WERI-Rb-1 (cell line): ENCODE measurements around the gene TACC3.

Experiments
- DNase-seq: peaks from one replicate; pipeline ENCODE4 v3.0.0-alpha.2; 2020
- H3K27ac ChIP-seq: fragments of 250-450 bp; sonication (Bioruptor Pico); 2 replicates; pipeline ENCODE4 v1.5.1; 2020; ENCODE audit warnings: mild to moderate bottlenecking, moderate library complexity
- H3K27me3 ChIP-seq: fragments of 250-450 bp; sonication (Bioruptor Pico); 2 replicates; pipeline ENCODE4 v1.5.1; 2021; ENCODE audit warnings: mild to moderate bottlenecking, low read depth, moderate library complexity; ENCODE audit not compliant: insufficient read depth, severe bottlenecking
- H3K36me3 ChIP-seq: fragments of 250-450 bp; sonication (Bioruptor Pico); 2 replicates; pipeline ENCODE4 v1.5.1; 2020; ENCODE audit warnings: mild to moderate bottlenecking, moderate library complexity
- H3K4me3 ChIP-seq: 2 replicates; pipeline ENCODE4 v1.5.1; 2011; ENCODE audit warnings: low read depth, mild to moderate bottlenecking, control low read depth, low read length
- H3K9me3 ChIP-seq: fragments of 250-450 bp; sonication (Bioruptor Pico); 2 replicates; pipeline ENCODE4 v1.5.1; 2021; ENCODE audit warnings: mild to moderate bottlenecking, moderate library complexity; ENCODE audit not compliant: severe bottlenecking
- TF ChIP-seq, protein P1 (sequence below): IDR thresholded peaks from 2 replicates; pipeline ENCODE4 v1.5.1; 2011; ENCODE audit warnings: low read depth, mild to moderate bottlenecking, control low read depth, inconsistent platforms, low read length

TACC3 gene

DNA sequence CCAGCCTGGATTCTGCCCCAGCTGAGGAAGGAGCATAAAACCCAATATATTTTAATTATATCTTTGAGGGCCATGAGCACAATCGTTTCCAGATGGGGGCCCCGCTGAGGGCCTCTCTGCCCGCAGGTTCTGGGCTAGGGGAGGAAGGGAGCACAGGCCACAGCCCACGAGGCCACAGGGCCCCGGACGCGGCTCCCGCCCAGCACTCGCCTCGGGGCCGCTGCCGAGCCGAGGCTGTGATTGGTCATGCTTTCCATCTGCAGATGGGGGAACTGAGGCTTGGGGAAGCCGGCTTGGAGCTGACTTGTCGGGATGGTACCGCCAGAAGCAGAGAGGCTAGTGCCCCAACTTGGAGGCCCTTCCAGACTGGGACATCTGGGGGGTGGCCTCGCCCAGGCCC, 34.0 kb downstream of the TACC3 start:
- no peaks in the 10 kb centered on the region for H3K27me3 ChIP-seq
- no peak overlapping the region for H3K27ac ChIP-seq
- TF ChIP-seq, protein P1, sequence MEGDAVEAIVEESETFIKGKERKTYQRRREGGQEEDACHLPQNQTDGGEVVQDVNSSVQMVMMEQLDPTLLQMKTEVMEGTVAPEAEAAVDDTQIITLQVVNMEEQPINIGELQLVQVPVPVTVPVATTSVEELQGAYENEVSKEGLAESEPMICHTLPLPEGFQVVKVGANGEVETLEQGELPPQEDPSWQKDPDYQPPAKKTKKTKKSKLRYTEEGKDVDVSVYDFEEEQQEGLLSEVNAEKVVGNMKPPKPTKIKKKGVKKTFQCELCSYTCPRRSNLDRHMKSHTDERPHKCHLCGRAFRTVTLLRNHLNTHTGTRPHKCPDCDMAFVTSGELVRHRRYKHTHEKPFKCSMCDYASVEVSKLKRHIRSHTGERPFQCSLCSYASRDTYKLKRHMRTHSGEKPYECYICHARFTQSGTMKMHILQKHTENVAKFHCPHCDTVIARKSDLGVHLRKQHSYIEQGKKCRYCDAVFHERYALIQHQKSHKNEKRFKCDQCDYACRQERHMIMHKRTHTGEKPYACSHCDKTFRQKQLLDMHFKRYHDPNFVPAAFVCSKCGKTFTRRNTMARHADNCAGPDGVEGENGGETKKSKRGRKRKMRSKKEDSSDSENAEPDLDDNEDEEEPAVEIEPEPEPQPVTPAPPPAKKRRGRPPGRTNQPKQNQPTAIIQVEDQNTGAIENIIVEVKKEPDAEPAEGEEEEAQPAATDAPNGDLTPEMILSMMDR = no peak
- H3K36me3 ChIP-seq = no peaks in the 10 kb centered on the region
- DNase-seq = no peak
- H3K9me3 ChIP-seq = no peaks in the 10 kb centered on the region
- H3K4me3 ChIP-seq = no peak overlapping the region

GRCh38 chr4:1756079-1756478, 34.8 kb downstream of the TACC3 start:
- DNase-seq = no peak
- Histone ChIP-seq H3K4me3 (no peak overlapping the region), H3K9me3 (no peaks in the 10 kb centered on the region), H3K27me3 (no peaks in the 10 kb centered on the region), H3K27ac (no peak overlapping the region; the same call in 1 of the 2 replicates), H3K36me3 (no peaks in the 10 kb centered on the region)
- TF ChIP-seq, protein P1 = no peak

DNA sequence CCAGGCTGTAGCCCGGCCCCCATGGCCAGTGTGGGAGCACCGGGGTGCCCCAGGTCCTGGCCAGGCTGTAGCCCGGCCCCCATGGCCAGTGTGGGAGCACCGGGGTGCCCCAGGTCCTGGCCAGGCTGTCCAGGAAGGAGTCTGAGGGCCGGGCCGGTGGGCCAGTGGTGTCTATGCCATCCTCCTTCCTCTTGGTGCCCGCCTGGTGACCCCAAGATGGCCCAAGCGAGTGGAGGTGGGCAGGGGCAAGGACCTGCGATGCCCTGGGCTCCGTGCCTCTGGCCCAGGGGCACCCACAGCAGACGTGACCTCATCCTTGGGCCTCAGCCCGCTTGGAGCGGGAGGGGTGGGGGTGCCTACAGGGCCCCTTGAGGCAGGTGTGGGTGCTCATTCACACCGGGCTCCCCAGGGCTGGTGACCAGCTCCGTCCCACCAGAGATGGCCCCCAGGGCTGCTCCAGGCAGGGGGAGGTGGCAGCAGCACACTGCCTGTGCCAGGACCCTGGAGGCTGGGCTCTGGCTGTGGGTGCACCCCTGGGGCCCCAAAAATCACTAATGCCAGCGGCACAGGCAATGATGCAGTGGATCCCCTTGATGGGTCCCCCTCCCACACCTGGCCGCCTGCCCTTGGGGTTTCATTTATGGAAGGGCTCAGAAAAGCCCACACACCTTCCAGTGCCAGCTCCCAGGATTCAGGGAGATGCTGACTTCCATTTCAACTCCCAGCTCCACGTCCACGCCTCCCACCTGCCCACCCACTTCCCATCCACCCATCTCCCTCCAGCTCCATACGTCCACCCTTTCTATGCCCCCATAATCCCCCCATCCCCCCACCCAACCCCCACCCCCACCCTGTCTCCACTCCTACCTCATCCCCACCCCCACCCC, 35.8 kb downstream of the TACC3 start:
- TF ChIP-seq, protein P1 = no peak
- H3K9me3 ChIP-seq = no peaks in the 10 kb centered on the region
- no peaks in the 10 kb centered on the region for H3K36me3 ChIP-seq
- no peaks in the 10 kb centered on the region for H3K27me3 ChIP-seq
- no peak for DNase-seq
- H3K27ac ChIP-seq = no peak overlapping the region
- no peak overlapping the region for H3K4me3 ChIP-seq

DNA sequence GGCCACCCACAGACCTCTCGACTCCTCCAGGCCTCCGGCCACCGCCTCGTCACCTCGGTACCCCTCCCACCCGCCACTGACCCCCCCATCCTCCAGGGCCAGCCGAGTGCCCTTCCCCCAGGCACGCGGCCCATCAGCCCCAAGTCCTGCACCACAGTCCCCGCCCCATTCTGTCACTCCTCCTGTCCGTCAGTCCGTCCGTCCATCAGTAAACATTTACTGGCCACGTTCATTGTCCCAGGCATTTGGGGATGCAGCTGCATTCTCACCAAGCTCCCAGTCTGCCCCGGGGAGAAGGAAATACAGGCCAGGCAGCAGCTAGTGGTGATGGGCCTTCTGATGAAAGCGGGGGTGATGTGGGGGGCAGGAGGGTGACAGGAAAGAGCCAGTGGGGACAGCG, 36.5 kb downstream of the TACC3 start:
- no peaks in the 10 kb centered on the region for H3K9me3 ChIP-seq
- TF ChIP-seq, protein P1 = no peak
- H3K36me3 ChIP-seq = no peaks in the 10 kb centered on the region
- no peak overlapping the region for H3K4me3 ChIP-seq
- H3K27ac ChIP-seq = 0 out of 2 replicates have a peak overlapping the region, but pooled peaks have one; percentile 14
- H3K27me3 ChIP-seq = no peaks in the 10 kb centered on the region
- DNase-seq = no peak

- H3K36me3 ChIP-seq = no peaks in the 10 kb centered on the region
- peak overlapping the region; percentile 78 for H3K27ac ChIP-seq
- H3K4me3 ChIP-seq = no peak overlapping the region
- no peaks in the 10 kb centered on the region for H3K27me3 ChIP-seq
- H3K9me3 ChIP-seq = no peaks in the 10 kb centered on the region
- no peak for DNase-seq
- TF ChIP-seq, protein P1 = no peak
These were observed 37.2 kb downstream of the TACC3 start for GRCh38 chr4:1758306-1759121.
